Naive B cell (primary cell): ENCODE results near the gene SMIM1. TPM values are rescaled to one million over a fixed set of nuclear protein-coding genes. Genes with fewer than 3 reads are reported as not detected.

Experiments used
- ATAC-seq, 2 donors: fragments of 150-1000 bp; cut with Tn5 transposase; 2 replicates each; pipeline ENCODE4 v1.10.0; 2021; ENCODE audit warnings: low read depth in 2 of 2, mild to moderate bottlenecking in 2 of 2, moderate library complexity in 2 of 2
- DNase-seq: peaks from one replicate; pipeline ENCODE4 v3.0.0; 2022
- H3K27ac Mint-ChIP-seq, 6 donors: one replicate each; pipeline ENCODE4 v1.8.0; 2020 to 2022; ENCODE audit warnings: mild to moderate bottlenecking in 6 of 6, mixed read lengths in 6 of 6, moderate library complexity in 5 of 6, inconsistent platforms in 2 of 6
- H3K27me3 Mint-ChIP-seq, 3 donors: one replicate each; pipeline ENCODE4 v1.8.0; 2021 to 2022; ENCODE audit warnings: mixed read lengths in 3 of 3, mild to moderate bottlenecking in 1 of 3
- H3K36me3 Mint-ChIP-seq, 2 donors: one replicate each; pipeline ENCODE4 v1.8.0; 2020 to 2022; ENCODE audit warnings: mixed read lengths in 2 of 2, inconsistent platforms in 1 of 2, mild to moderate bottlenecking in 1 of 2
- H3K4me1 Mint-ChIP-seq, 3 donors: one replicate each; pipeline ENCODE4 v1.8.0; 2020 to 2022; ENCODE audit warnings: mixed read lengths in 3 of 3, inconsistent platforms in 1 of 3, mild to moderate bottlenecking in 1 of 3, moderate library complexity in 1 of 3
- H3K4me3 Mint-ChIP-seq, 8 donors: one replicate each; pipeline ENCODE4 v1.8.0; 2020 to 2022; ENCODE audit warnings: mild to moderate bottlenecking in 8 of 8, mixed read lengths in 8 of 8, moderate library complexity in 8 of 8, inconsistent platforms in 2 of 8
- H3K9me3 Mint-ChIP-seq, 7 donors: one replicate each; pipeline ENCODE4 v1.8.0; 2020 to 2022; ENCODE audit warnings: mixed read lengths in 7 of 7, mild to moderate bottlenecking in 5 of 7, inconsistent platforms in 2 of 7, moderate library complexity in 1 of 7
- polyA plus RNA-seq, 6 donors: library from polyadenylated mRNA; unstranded; fragments of 300-500 nt; fragmentation: Illumina TruSeq; gene quantifications; one replicate each; pipeline ENCODE4 v1.2.3, GENCODE V29; 2021; ENCODE audit warnings: low read depth in 6 of 6

Gene SMIM1
- polyA plus RNA-seq, 6 donors from 2014 or later = 0.82 to 2.2 (median 1.4) TPM; not detected in 1

GRCh38 chr1:3733094-3733882 is 39.3 kb upstream of the SMIM1 start:
- H3K36me3 Mint-ChIP-seq = peaks cover 0 to 5% of the 10 kb centered on the region in 2 donors
- H3K27ac Mint-ChIP-seq = peak overlapping the region in 1 of 6 donors; percentile 18

GRCh38 chr1:3733883-3734589 is 38.5 kb upstream of the SMIM1 start:
- peaks cover 0 to 7% (median 7%) of the 10 kb centered on the region in 3 donors for H3K27me3 Mint-ChIP-seq
- H3K9me3 Mint-ChIP-seq = no peaks in the 10 kb centered on the region
- no peak overlapping the region for H3K27ac Mint-ChIP-seq
- H3K4me1 Mint-ChIP-seq = no peaks in the 10 kb centered on the region
- H3K4me3 Mint-ChIP-seq = no peak overlapping the region
- DNase-seq (no peak), ATAC-seq (no peak)
- H3K36me3 Mint-ChIP-seq = peaks cover 0 to 5% of the 10 kb centered on the region in 2 donors

More at GRCh38 chr1:3733094-3733882, 39.3 kb upstream of the SMIM1 start:
- Mint-ChIP-seq H3K27me3 (peaks cover 3 to 13% (median 13%) of the 10 kb centered on the region in 3 donors), H3K4me3 (no peak overlapping the region), H3K9me3 (no peaks in the 10 kb centered on the region), H3K4me1 (no peaks in the 10 kb centered on the region)
- ATAC-seq (no peak), DNase-seq (no peak)

GRCh38 chr1:3734602-3735001 is 37.9 kb upstream of the SMIM1 start:
- no peak overlapping the region for H3K4me3 Mint-ChIP-seq
- peaks cover 0 to 5% of the 10 kb centered on the region in 2 donors for H3K36me3 Mint-ChIP-seq
- peaks cover 0 to 6% (median 5%) of the 10 kb centered on the region in 3 donors for H3K27me3 Mint-ChIP-seq
- H3K9me3 Mint-ChIP-seq = no peaks in the 10 kb centered on the region
- no peak overlapping the region for H3K27ac Mint-ChIP-seq
- DNase-seq = no peak
- no peak for ATAC-seq
- H3K4me1 Mint-ChIP-seq = no peaks in the 10 kb centered on the region

GRCh38 chr1:3735027-3735681 is 37.4 kb upstream of the SMIM1 start:
- Mint-ChIP-seq H3K4me1 (no peaks in the 10 kb centered on the region), H3K27me3 (peaks cover 0 to 6% (median 5%) of the 10 kb centered on the region in 3 donors), H3K27ac (no peak overlapping the region), H3K9me3 (no peaks in the 10 kb centered on the region), H3K36me3 (peaks cover 0 to 5% of the 10 kb centered on the region in 2 donors), H3K4me3 (no peak overlapping the region)
- no peak for ATAC-seq
- DNase-seq = no peak

- no peak overlapping the region for H3K27ac Mint-ChIP-seq
These were observed 36.9 kb upstream of the SMIM1 start for GRCh38 chr1:3735688-3736087.

GRCh38 chr1:3736131-3736561 is 36.4 kb upstream of the SMIM1 start:
- H3K27ac Mint-ChIP-seq = no peak overlapping the region
- DNase-seq (no peak), ATAC-seq (no peak)
- peaks cover 0 to 1% (median under 1%) of the 10 kb centered on the region in 3 donors for H3K27me3 Mint-ChIP-seq
- H3K36me3 Mint-ChIP-seq = peaks cover 0 to 5% of the 10 kb centered on the region in 2 donors
- H3K9me3 Mint-ChIP-seq = no peaks in the 10 kb centered on the region
- H3K4me3 Mint-ChIP-seq = no peak overlapping the region
- H3K4me1 Mint-ChIP-seq = no peaks in the 10 kb centered on the region

More at GRCh38 chr1:3735688-3736087, 36.9 kb upstream of the SMIM1 start:
- DNase-seq = no peak
- Mint-ChIP-seq H3K4me1 (no peaks in the 10 kb centered on the region), H3K27me3 (peaks cover 0 to 5% (median 5%) of the 10 kb centered on the region in 3 donors), H3K36me3 (peaks cover 0 to 5% of the 10 kb centered on the region in 2 donors), H3K4me3 (no peak overlapping the region), H3K9me3 (no peaks in the 10 kb centered on the region)
- ATAC-seq = no peak

GRCh38 chr1:3736708-3737107 is 35.8 kb upstream of the SMIM1 start:
- Mint-ChIP-seq H3K36me3 (peaks cover 5% of the 10 kb centered on the region in 2 donors), H3K27ac (no peak overlapping the region), H3K27me3 (no peaks in the 10 kb centered on the region), H3K4me3 (no peak overlapping the region), H3K9me3 (no peaks in the 10 kb centered on the region), H3K4me1 (no peaks in the 10 kb centered on the region)
- DNase-seq (no peak), ATAC-seq (no peak)

GRCh38 chr1:3738943-3739342 is 33.6 kb upstream of the SMIM1 start:
- DNase-seq = no peak
- Mint-ChIP-seq H3K9me3 (no peaks in the 10 kb centered on the region), H3K4me3 (no peak overlapping the region), H3K36me3 (peaks cover 5 to 7% of the 10 kb centered on the region in 2 donors), H3K4me1 (peaks cover 0 to 4% (median 4%) of the 10 kb centered on the region in 3 donors), H3K27ac (no peak overlapping the region), H3K27me3 (no peaks in the 10 kb centered on the region)
- no peak for ATAC-seq

GRCh38 chr1:3740042-3740441 is 32.5 kb upstream of the SMIM1 start:
- H3K9me3 Mint-ChIP-seq = no peaks in the 10 kb centered on the region
- H3K4me1 Mint-ChIP-seq = peaks cover 6 to 10% (median 6%) of the 10 kb centered on the region in 3 donors
- no peak overlapping the region for H3K27ac Mint-ChIP-seq
- no peak overlapping the region for H3K4me3 Mint-ChIP-seq
- H3K27me3 Mint-ChIP-seq = no peaks in the 10 kb centered on the region
- DNase-seq (no peak), ATAC-seq (no peak)
- peaks cover 5 to 7% of the 10 kb centered on the region in 2 donors for H3K36me3 Mint-ChIP-seq

GRCh38 chr1:3740752-3741151 is 31.8 kb upstream of the SMIM1 start:
- H3K4me1 Mint-ChIP-seq = peaks cover 13 to 17% (median 13%) of the 10 kb centered on the region in 3 donors
- no peaks in the 10 kb centered on the region for H3K27me3 Mint-ChIP-seq
- H3K9me3 Mint-ChIP-seq = no peaks in the 10 kb centered on the region
- H3K36me3 Mint-ChIP-seq = peaks cover 4 to 7% of the 10 kb centered on the region in 2 donors
- H3K27ac Mint-ChIP-seq = peak overlapping the region in 1 of 6 donors; percentile 56
- H3K4me3 Mint-ChIP-seq = no peak overlapping the region
- no peak for DNase-seq
- no peak for ATAC-seq

- Mint-ChIP-seq H3K27ac (no peak overlapping the region), H3K36me3 (peaks cover 0 to 7% of the 10 kb centered on the region in 2 donors), H3K4me3 (peak overlapping the region in 1 of 8 donors; percentile 53), H3K27me3 (no peaks in the 10 kb centered on the region), H3K9me3 (no peaks in the 10 kb centered on the region), H3K4me1 (peaks cover 18 to 27% (median 24%) of the 10 kb centered on the region in 3 donors)
- ATAC-seq (no peak), DNase-seq (no peak)
These were observed 30.7 kb upstream of the SMIM1 start for GRCh38 chr1:3741566-3742438.

- no peaks in the 10 kb centered on the region for H3K27me3 Mint-ChIP-seq
- peaks cover 0 to 7% of the 10 kb centered on the region in 2 donors for H3K36me3 Mint-ChIP-seq
- ATAC-seq (no peak), DNase-seq (no peak)
- no peaks in the 10 kb centered on the region for H3K9me3 Mint-ChIP-seq
- no peak overlapping the region for H3K27ac Mint-ChIP-seq
- peaks cover 18 to 31% (median 26%) of the 10 kb centered on the region in 3 donors for H3K4me1 Mint-ChIP-seq
- H3K4me3 Mint-ChIP-seq = no peak overlapping the region
These were observed 29.9 kb upstream of the SMIM1 start for GRCh38 chr1:3742439-3743298.
